HL-60 (cell line): ENCODE measurements around the gene RBM39.

ENCODE experiments used
- CTCF ChIP-seq: IDR thresholded peaks from one replicate; pipeline ENCODE4 v1.5.1; 2011; ENCODE audit warnings: low read length, control low read depth, inconsistent platforms; ENCODE audit not compliant: insufficient read depth
- POLR2AphosphoS5 ChIP-seq: IDR thresholded peaks from 2 replicates; pipeline ENCODE4 v1.6.1; 2012; ENCODE audit warnings: low read depth
- REST ChIP-seq: IDR thresholded peaks from 2 replicates; pipeline ENCODE4 v1.6.1; 2012; ENCODE audit warnings: low read depth; ENCODE audit not compliant: insufficient replicate concordance
- SPI1 ChIP-seq: IDR thresholded peaks from 2 replicates; pipeline ENCODE4 v1.6.1; 2012; ENCODE audit warnings: low read depth, mild to moderate bottlenecking, borderline replicate concordance

GRCh38 chr20:35791097-35791496 lies 49.0 kb upstream of the RBM39 start:
- TF ChIP-seq CTCF, result no peak
- TF ChIP-seq POLR2AphosphoS5, result no peak
- TF ChIP-seq SPI1, result no peak
- TF ChIP-seq REST, result no peak
